ENCODE results near the gene AAMP. TPM values are rescaled to one million over a fixed set of nuclear protein-coding genes. Genes with fewer than 3 reads are reported as not detected.

The AAMP gene
- total and polyA plus RNA-seq, 2 donors: 67.2 to 69.2 TPM

DNA sequence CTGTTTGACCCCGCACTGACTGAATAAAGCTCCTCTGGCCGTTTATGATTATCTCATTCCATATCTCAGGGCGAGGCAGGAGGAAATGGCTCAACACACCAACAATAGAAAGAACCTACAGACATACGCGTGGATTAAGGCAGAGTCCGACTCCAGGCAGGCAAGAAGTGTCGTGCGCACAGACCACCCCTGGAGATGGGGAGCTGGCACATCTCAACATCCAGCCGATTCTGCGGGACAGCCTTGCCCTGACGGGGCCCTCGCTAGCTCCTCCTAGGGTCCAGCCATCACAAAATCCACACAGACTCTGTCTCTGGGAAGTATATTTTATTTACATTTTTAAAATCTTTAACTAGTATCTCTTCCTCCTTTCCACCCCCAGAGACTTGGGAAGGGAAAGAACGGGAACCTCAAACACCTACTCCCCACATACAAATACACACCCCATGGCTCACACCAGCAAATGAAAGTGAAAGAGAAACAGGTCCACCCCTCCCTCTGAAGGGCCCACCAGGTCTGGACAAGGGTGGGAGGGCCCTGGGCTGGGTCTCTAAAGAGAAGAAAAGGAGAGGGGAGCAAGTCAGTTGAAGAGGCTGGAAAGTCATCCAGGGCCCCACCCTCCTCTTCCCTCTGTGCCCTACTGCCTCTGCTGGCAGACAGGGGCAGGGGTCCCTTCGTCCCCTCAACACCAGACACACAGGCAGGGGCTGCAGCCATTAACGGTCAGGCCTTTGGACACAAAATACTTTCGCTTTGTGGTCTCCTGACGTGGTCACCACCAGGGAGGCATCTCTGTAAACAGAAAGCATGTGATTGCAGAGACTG lies 5.9 kb downstream of the AAMP start:
- Histone ChIP-seq H3K4me3 (ENCODE audit: low read length in 2 of 2) (no peak overlapping the region), H3K27ac (ENCODE audit: low read depth in 1 of 2, low read length in 1 of 2) (no peak overlapping the region), H3K27me3 (ENCODE audit: control insufficient read depth in 2 of 2, insufficient read depth in 1 of 2, low read length in 1 of 2) (no peaks in the 10 kb centered on the region), H3K4me1 (ENCODE audit: control insufficient read depth in 2 of 2, insufficient read depth in 2 of 2, low read length in 2 of 2) (peaks cover under 1 to 6% of the 10 kb centered on the region in 2 donors), H3K9me3 (ENCODE audit: control insufficient read depth in 2 of 2, insufficient read depth in 1 of 2, low read length in 1 of 2) (no peaks in the 10 kb centered on the region), H3K36me3 (ENCODE audit: control insufficient read depth in 2 of 2, insufficient read depth in 2 of 2, low read length in 1 of 2) (peaks cover 44 to 45% of the 10 kb centered on the region in 2 donors)
- WGBS: 91% methylated on average over 17 of the region's 17 CpGs
- peak in 1 of 9 donors; percentile 15 for DNase-seq (ENCODE audit: low read depth in 6 of 9, low spot score in 9 of 9)

DNA sequence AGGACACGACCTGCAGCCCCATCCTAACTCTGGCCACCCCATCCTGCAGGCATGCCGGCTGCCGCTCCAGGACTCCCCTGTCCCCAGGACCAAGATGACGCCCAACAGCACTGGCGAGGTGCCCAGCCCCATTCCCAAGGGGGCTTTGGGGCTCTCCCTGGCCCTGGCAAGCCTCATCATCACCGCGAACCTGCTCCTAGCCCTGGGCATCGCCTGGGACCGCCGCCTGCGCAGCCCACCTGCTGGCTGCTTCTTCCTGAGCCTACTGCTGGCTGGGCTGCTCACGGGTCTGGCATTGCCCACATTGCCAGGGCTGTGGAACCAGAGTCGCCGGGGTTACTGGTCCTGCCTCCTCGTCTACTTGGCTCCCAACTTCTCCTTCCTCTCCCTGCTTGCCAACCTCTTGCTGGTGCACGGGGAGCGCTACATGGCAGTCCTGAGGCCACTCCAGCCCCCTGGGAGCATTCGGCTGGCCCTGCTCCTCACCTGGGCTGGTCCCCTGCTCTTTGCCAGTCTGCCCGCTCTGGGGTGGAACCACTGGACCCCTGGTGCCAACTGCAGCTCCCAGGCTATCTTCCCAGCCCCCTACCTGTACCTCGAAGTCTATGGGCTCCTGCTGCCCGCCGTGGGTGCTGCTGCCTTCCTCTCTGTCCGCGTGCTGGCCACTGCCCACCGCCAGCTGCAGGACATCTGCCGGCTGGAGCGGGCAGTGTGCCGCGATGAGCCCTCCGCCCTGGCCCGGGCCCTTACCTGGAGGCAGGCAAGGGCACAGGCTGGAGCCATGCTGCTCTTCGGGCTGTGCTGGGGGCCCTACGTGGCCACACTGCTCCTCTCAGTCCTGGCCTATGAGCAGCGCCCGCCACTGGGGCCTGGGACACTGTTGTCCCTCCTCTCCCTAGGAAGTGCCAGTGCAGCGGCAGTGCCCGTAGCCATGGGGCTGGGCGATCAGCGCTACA lies 7.0 kb downstream of the AAMP start:
- Histone ChIP-seq H3K4me3 (ENCODE audit: low read length in 2 of 2) (no peak overlapping the region), H3K4me1 (ENCODE audit: control insufficient read depth in 2 of 2, insufficient read depth in 2 of 2, low read length in 2 of 2) (peaks cover 0 to 4% of the 10 kb centered on the region in 2 donors), H3K36me3 (ENCODE audit: control insufficient read depth in 2 of 2, insufficient read depth in 2 of 2, low read length in 1 of 2) (peaks cover 44 to 45% of the 10 kb centered on the region in 2 donors), H3K9me3 (ENCODE audit: control insufficient read depth in 2 of 2, insufficient read depth in 1 of 2, low read length in 1 of 2) (no peaks in the 10 kb centered on the region), H3K27me3 (ENCODE audit: control insufficient read depth in 2 of 2, insufficient read depth in 1 of 2, low read length in 1 of 2) (no peaks in the 10 kb centered on the region), H3K27ac (ENCODE audit: low read depth in 1 of 2, low read length in 1 of 2) (no peak overlapping the region)
- DNase-seq (ENCODE audit: low read depth in 6 of 9, low spot score in 9 of 9): no peak
- 97% methylated on average over 39 of the region's 39 CpGs for WGBS

DNA sequence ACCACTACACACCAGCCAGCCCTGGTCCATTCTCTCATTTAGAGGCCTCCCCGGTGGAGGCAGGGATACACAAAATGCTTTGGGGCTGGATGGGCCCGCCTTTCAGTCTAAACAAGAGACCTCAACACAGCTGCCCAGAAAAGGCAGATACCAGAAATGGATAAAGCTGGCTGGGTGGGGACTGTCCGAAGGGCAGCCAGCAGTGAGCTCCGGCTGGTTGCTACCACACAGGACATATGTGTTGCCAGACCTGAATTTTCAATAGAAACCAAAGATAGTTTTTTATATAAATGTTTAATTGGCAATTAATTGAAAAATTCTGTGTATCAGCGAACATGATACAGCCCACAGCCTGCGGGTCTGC lies 7.7 kb downstream of the AAMP start:
- Histone ChIP-seq H3K27ac (ENCODE audit: low read depth in 1 of 2, low read length in 1 of 2) (no peak overlapping the region), H3K4me3 (ENCODE audit: low read length in 2 of 2) (no peak overlapping the region), H3K4me1 (ENCODE audit: control insufficient read depth in 2 of 2, insufficient read depth in 2 of 2, low read length in 2 of 2) (peaks cover 0 to 11% of the 10 kb centered on the region in 2 donors), H3K9me3 (ENCODE audit: control insufficient read depth in 2 of 2, insufficient read depth in 1 of 2, low read length in 1 of 2) (no peaks in the 10 kb centered on the region), H3K27me3 (ENCODE audit: control insufficient read depth in 2 of 2, insufficient read depth in 1 of 2, low read length in 1 of 2) (no peaks in the 10 kb centered on the region), H3K36me3 (ENCODE audit: control insufficient read depth in 2 of 2, insufficient read depth in 2 of 2, low read length in 1 of 2) (peaks cover 39 to 43% of the 10 kb centered on the region in 2 donors)
- no peak for DNase-seq (ENCODE audit: low read depth in 6 of 9, low spot score in 9 of 9)
- WGBS: 98% methylated on average over 6 of the region's 6 CpGs

DNA sequence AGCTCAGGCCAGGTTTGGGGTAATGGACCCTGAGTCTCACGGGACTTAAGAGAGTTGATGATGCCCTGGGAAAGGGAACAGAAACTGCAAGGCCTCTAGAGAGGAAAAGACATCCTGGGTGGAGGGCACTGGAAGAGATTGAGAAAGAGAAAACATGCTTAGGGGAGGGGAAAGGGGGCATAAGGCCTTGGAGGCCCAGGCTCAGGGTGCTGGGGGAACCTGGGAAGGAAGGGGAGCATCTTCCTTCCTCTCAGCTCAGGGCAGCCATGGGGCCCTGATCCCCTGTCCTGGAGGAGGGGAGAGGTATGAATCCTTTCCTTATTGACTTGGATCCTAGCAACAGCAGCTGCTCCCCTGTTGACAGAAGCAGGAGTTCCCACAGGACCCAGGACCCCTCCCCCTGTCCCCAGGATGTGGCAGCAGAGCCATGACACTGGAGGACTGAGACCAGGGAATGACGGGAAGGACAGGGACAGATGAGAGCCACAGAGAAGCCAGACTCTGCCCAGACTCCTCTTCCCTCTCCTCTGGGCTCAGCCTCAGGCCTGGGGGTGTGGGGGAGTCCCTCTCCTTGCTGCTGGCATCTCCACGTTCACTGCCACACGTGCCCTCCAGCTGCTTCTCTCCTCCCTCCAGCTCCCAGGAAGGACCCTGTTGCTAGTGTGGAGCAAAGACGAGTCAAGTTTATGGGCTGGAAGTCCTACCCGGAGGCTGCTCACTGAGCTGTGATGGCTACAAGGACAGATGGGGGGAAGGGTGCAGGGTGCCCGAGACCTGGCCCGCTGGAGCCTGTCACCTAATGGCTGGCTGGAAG lies 8.3 kb downstream of the AAMP start:
- no peak overlapping the region for H3K4me3 ChIP-seq (ENCODE audit: low read length in 2 of 2)
- no peak overlapping the region for H3K27ac ChIP-seq (ENCODE audit: low read depth in 1 of 2, low read length in 1 of 2)
- no peak for DNase-seq (ENCODE audit: low read depth in 6 of 9, low spot score in 9 of 9)
- peaks cover 0 to 11% of the 10 kb centered on the region in 2 donors for H3K4me1 ChIP-seq (ENCODE audit: control insufficient read depth in 2 of 2, insufficient read depth in 2 of 2, low read length in 2 of 2)
- H3K36me3 ChIP-seq (ENCODE audit: control insufficient read depth in 2 of 2, insufficient read depth in 2 of 2, low read length in 1 of 2): peaks cover 39 to 42% of the 10 kb centered on the region in 2 donors
- no peaks in the 10 kb centered on the region for H3K27me3 ChIP-seq (ENCODE audit: control insufficient read depth in 2 of 2, insufficient read depth in 1 of 2, low read length in 1 of 2)
- no peaks in the 10 kb centered on the region for H3K9me3 ChIP-seq (ENCODE audit: control insufficient read depth in 2 of 2, insufficient read depth in 1 of 2, low read length in 1 of 2)
- 89% methylated on average over 8 of the region's 8 CpGs for WGBS

DNA sequence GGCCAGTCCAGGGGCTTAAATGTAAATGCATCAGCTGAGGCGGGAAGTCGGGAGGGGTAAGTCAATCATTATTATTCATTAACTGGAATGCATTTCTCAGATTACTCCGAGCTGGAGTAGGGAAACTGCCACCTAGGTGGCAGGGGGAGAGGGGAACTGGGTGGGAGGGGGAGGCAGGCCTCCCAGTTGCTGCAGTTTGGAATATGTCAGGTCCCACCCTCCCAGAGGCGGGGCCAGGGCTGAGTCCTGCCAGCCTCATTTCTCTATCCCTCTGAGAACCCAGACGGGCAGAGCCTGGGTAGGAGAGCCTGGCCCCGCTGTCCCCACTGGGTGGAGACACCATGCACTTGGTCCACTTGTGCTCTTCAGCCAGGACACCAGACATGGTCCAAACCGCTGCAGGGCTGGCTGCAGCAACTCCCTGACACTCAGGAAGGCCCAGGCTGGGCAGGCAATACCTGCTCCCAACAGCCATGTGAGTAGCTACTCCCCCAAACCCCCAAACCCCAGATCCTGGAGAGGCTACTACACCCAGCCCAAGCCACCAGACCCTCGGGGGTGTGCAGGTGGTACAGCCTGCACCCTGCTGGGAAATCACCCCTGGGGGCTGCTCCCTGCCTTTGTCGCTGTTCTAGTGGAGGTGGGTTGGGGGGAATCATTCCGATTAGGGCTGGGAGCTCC lies 9.1 kb downstream of the AAMP start, which contains the start of gene GPBAR1:
Gene GPBAR1, plus strand, starts transcription at position 274 of the 681 bp plus-strand sequence. CDS start 1,710 bp downstream, outside the sequence.
- DNase-seq (ENCODE audit: low read depth in 6 of 9, low spot score in 9 of 9): no peak
- Histone ChIP-seq H3K27me3 (ENCODE audit: control insufficient read depth in 2 of 2, insufficient read depth in 1 of 2, low read length in 1 of 2) (no peaks in the 10 kb centered on the region), H3K4me3 (ENCODE audit: low read length in 2 of 2) (no peak within 1 kb of the TSS), H3K4me1 (ENCODE audit: control insufficient read depth in 2 of 2, insufficient read depth in 2 of 2, low read length in 2 of 2) (peaks cover 0 to 11% of the 10 kb centered on the region in 2 donors), H3K36me3 (ENCODE audit: control insufficient read depth in 2 of 2, insufficient read depth in 2 of 2, low read length in 1 of 2) (peaks cover 33 to 34% of the 10 kb centered on the region in 2 donors), H3K9me3 (ENCODE audit: control insufficient read depth in 2 of 2, insufficient read depth in 1 of 2, low read length in 1 of 2) (no peaks in the 10 kb centered on the region), H3K27ac (ENCODE audit: low read depth in 1 of 2, low read length in 1 of 2) (no peak within 1 kb of the TSS)
- WGBS: 94% methylated on average over 10 of the region's 10 CpGs

DNA sequence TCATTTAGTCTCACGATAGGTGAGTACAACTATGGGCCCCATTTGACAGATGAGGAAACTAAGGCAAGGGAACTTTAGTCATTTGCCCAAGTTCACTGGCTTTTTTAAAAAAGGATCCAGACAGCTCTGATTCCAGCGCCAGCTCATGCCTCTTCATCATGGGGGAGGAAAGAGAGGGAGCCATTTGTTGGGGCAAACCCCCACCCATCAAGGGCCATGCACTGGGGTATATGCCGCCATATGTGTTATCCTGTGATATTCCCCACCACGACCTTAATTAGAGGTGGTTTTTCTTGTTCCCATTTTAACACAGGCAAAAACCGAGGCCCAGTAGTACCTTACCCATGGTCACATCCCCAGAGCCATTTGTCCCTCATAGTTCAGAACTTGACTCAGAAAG lies 9.8 kb downstream of the AAMP start:
- no peak for DNase-seq (ENCODE audit: low read depth in 6 of 9, low spot score in 9 of 9)
- 88% methylated on average over 5 of the region's 5 CpGs for WGBS
- Histone ChIP-seq H3K4me3 (ENCODE audit: low read length in 2 of 2) (no peak overlapping the region), H3K27me3 (ENCODE audit: control insufficient read depth in 2 of 2, insufficient read depth in 1 of 2, low read length in 1 of 2) (no peaks in the 10 kb centered on the region), H3K9me3 (ENCODE audit: control insufficient read depth in 2 of 2, insufficient read depth in 1 of 2, low read length in 1 of 2) (no peaks in the 10 kb centered on the region), H3K4me1 (ENCODE audit: control insufficient read depth in 2 of 2, insufficient read depth in 2 of 2, low read length in 2 of 2) (peaks cover 0 to 11% of the 10 kb centered on the region in 2 donors), H3K27ac (ENCODE audit: low read depth in 1 of 2, low read length in 1 of 2) (no peak overlapping the region), H3K36me3 (ENCODE audit: control insufficient read depth in 2 of 2, insufficient read depth in 2 of 2, low read length in 1 of 2) (peaks cover 32 to 33% of the 10 kb centered on the region in 2 donors)

DNA sequence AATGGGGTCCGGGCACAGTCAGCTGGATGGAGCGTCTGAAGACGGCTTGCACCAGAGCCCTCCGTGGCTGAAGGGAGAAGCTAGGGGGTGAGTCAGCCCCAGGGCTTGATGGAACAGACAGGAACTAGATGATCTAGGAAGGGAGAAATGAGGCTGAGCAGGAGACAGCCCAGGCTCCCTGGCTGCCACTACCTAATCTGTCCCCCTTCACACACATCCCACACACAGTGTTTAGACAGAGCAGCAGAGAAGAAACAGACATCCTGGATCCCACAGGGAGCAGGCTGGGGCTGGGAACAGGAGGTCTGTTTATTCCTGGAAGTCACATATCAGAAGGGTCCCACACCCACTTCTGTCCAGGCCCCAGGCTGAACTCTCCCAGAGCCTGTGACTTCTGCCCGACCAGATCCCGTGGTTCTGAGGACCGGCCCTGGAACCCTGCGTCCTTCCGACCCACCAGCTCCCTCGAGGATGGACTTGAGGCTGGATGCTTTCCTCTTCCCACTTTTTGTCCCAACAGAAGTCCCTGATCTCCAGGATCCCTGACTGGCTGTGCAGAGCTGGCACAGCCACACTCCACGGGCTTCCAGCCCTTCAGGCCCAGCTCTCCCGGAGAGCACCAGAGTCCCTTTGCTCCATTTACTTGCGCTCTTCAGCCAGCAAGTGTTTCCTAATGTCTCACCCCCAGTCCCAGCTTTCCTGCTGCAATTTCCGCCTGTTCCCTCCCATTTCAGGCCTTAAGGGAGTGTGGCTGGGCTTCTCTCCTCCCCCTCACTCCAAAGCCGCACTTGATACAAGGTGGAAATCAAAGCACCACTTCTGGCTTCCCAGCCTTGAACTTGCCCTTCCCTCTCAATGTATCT lies 10.6 kb downstream of the AAMP start:
- H3K4me3 ChIP-seq (ENCODE audit: low read length in 2 of 2): no peak overlapping the region
- H3K27ac ChIP-seq (ENCODE audit: low read depth in 1 of 2, low read length in 1 of 2): peak overlapping the region in 1 of 2 donors; percentile 26
- no peaks in the 10 kb centered on the region for H3K9me3 ChIP-seq (ENCODE audit: control insufficient read depth in 2 of 2, insufficient read depth in 1 of 2, low read length in 1 of 2)
- no peaks in the 10 kb centered on the region for H3K27me3 ChIP-seq (ENCODE audit: control insufficient read depth in 2 of 2, insufficient read depth in 1 of 2, low read length in 1 of 2)
- H3K36me3 ChIP-seq (ENCODE audit: control insufficient read depth in 2 of 2, insufficient read depth in 2 of 2, low read length in 1 of 2): peaks cover 33% of the 10 kb centered on the region in 2 donors
- no peak for DNase-seq (ENCODE audit: low read depth in 6 of 9, low spot score in 9 of 9)
- 94% methylated on average over 15 of the region's 15 CpGs for WGBS
- H3K4me1 ChIP-seq (ENCODE audit: control insufficient read depth in 2 of 2, insufficient read depth in 2 of 2, low read length in 2 of 2): peaks cover 0 to 9% of the 10 kb centered on the region in 2 donors
